HG02610 (cell line): Measurements from ENCODE around the gene FHIT.

Experiments
- ATAC-seq: cut with Tn5 transposase; IDR thresholded peaks from one replicate; pipeline ENCODE4 v1.9.1; 2021; ENCODE audit warnings: mild to moderate bottlenecking, moderate library complexity; ENCODE audit not compliant: unreplicated experiment

The FHIT gene

GRCh38 chr3:59798372-59799086, 1452.7 kb downstream of the FHIT start:
- no peak for ATAC-seq

DNA sequence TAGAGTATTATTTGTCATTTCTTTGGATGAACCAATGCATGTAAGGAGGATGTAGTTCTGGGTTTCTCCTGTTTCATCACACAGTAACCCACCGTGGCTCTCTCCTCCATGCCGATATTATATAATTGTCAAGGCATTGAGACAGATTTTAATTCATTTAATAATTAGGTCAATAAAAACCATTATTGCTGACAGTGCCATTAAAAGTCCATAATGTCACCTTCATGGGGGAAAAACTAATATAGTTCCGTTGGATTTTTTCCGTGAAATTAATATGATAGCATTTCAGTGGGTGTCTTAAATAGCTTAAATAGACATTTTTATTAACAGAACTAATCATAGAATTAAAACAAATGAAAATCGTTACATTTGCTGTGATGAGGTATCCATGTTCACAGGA, 1453.7 kb downstream of the FHIT start:
- no peak for ATAC-seq

DNA sequence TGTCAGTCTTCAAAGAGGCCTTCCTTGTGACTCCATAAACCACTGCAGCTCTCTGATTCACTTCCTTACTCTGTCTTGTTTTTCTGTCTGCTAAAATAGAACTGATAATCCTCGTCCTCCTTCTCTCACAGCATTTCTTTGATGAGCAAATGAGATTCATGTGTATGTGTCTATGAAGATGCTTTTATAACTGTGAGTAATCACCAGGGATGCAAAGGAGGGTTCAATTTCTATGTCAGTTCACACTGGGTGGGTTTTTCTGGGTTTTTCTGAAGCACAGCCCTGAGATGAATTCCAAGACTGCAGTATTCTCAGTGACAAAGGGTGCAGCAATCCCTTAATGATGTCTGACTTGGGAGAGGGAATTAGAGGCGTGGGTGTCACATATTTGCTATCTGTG, 1454.8 kb downstream of the FHIT start:
- ATAC-seq, result no peak

DNA sequence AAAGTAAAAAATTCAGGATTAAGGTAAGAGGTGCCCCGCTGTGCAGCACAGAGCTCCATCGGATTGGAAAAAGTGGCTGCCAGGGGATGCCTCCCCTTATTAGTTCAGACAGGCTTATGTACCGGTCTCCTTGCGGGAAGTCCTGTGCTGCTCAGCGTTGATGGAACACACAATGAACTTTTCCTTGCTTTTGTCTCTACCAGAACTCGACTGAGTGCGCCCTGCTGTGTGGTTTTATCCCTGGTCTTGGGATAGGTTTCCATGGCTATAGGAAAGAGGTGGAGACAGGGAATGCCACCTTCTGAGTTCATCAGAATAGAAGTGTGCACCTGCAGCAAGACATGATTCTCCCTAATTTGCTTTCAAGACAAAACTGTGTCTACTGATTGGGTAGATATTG, 1455.5 kb downstream of the FHIT start:
- no peak for ATAC-seq

DNA sequence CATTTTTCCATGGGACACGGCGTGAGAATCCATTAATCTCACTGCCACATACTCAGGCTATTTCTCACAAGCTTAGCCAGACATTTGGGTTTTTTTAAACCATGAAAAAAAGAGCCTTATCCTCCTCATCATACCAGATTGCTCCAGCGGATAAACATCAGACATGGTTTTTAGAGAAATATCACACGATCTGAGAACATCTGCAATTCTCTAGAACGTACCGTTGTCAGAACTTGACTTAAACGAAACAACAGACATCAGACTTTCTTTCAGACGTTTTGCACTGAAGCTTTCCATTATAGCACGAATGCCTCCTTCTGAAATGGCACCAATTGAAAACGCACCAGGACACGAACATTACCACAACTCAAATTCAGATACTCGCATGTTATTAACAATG, 1457.3 kb downstream of the FHIT start:
- ATAC-seq, result no peak

GRCh38 chr3:59791774-59792308, 1459.4 kb downstream of the FHIT start:
- no peak for ATAC-seq

DNA sequence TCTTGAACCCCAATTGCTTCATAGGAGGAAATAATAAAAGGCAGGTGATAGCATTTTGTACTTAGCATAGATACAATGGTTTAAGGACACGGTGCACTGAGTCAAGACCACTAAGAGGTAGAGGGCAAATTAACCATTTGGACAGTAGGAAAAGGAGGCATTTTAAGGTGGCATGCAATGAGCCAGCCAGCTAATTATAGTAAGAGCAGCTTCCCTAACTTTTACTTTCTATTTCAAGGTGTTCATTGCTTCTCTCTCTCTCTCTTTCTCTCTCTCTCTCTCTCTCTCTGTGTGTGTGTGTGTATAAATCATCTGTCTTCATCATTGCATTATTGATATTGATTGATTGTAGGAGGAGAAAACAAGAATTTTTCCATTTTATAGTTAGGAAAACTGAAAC, 1461.0 kb downstream of the FHIT start:
- ATAC-seq, result no peak

DNA sequence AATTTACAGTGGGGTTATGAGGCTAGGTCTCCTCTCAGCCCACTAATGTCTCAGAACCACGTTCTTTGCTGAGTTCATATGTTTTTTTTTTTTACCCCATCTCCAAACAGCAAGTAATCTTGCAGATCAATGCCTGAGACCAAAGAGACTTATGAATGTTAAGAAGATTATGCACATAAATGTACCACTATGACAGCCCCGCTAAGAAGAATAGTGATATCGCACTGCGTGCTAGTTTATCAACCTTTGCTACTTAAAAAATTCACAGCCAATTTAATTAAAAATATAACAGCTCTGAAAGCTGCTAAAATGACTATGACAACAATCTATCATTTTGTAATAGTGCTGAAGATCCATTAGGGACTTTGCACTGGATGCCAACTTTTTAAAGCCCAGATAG, 1462.5 kb downstream of the FHIT start:
- no peak for ATAC-seq

GRCh38 chr3:59788133-59788532, 1463.1 kb downstream of the FHIT start:
- no peak for ATAC-seq

DNA sequence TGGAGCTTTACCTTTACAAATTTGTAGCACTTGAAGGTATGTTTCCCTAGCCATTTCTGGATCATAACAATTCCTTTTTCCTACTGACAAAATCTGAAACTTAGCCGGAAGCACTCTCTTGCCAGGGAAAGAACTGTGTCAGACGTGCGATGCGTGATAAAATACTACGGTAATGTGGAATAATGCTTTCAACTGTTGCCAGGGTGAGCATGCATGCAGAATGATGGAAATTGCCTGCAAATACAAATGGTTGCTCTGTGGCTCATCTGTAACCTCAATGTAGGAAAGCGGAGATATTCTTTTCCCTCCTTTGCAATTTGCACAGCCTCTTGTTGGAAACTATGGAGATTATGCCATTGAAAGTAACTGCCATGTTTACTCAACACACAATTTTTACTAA, 1464.9 kb downstream of the FHIT start:
- ATAC-seq, result no peak

- no peak for ATAC-seq
Observed at GRCh38 chr3:59784164-59784563, 1467.1 kb downstream of the FHIT start.

DNA sequence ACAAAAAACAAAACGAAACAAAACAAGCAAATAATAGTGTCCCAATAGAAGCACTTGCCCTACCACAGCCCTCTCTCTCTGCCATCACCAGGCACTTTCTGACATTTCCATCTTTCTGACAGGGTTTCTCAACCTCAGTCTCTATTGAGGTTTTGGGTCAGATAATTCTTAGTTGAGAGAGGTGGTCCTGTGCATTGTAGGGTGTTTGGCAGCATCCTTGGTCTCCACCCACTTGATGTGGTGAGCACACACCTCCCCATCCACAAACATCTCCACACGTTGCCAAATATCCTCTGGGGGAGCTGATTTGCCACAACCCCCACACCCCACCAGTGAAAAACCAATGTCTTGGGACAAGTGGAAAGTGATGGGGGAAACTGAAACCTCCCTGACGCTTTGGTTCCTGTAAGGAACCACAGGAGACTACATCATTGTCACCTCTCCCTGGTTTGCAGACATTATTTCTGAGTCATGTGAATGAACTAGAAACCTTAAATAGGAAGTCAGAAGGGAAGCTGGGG, 1467.7 kb downstream of the FHIT start:
- ATAC-seq, result no peak

GRCh38 chr3:59782664-59783063, 1468.6 kb downstream of the FHIT start:
- no peak for ATAC-seq

DNA sequence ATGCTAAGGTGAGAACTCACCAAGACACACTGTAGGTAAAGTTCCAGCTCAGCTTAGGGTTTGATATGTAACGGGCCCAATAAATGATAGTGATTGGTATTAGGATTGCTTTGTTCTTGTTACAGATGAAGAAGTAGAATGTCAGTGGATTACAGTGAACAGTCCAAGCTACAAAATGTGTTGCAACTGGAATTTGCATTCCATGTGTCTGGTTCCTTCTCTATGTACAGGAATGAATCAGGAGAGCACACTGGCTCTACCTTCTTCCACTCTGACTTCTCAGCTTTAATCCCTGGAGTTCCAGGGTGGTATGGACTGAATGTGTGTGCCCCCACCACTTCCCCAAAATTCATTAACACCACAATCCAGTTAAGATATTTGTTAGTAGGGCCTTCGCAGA, 1471.0 kb downstream of the FHIT start:
- no peak for ATAC-seq

- ATAC-seq, result no peak
Observed at GRCh38 chr3:59779260-59779659, 1472.0 kb downstream of the FHIT start.

- ATAC-seq, result no peak
Observed at GRCh38 chr3:59777667-59778077, 1473.6 kb downstream of the FHIT start.

DNA sequence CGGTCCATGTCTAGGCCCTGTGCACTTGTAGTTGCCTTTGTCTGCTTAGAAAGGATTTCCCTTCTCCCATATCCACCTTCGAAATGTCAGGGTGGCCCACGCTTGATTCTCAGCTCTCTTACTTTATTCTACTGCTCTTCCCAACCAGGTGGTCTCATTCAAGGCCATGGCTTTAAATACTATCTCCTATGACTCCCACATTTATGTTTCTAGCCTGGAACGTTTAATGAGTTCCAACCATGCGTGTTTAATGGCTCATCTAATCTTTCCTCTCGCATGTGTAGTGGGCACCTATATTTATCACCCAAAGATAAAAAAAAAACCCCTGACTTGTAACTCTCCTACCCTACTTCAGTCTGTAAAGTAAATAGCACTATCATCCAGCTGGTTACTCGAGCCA, 1474.2 kb downstream of the FHIT start:
- ATAC-seq, result no peak

- ATAC-seq, result no peak
Observed at GRCh38 chr3:59775761-59776325, 1475.4 kb downstream of the FHIT start.

- no peak for ATAC-seq
Observed at GRCh38 chr3:59775106-59775505, 1476.1 kb downstream of the FHIT start.

GRCh38 chr3:59774634-59775033, 1476.6 kb downstream of the FHIT start:
- no peak for ATAC-seq

DNA sequence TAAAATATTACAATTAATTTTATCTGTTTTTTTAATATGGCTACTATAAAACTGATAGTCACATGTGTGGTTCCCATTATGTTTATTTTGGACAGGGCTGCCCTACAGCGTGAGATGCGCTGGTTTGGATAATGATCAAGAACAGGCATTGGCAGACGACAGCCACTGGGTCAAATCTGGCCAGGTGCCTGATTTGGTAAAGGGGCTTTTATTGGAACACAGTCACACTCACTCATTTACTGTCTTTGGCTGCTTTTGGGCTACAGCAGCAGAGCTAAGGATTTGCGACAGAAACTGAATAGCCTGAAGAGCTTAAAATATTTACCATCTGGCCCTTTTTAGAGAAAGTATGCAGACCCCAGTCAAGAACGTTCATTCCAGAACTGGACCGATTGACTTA, 1477.3 kb downstream of the FHIT start:
- ATAC-seq, result no peak
